OCI-LY7 (cell line): ENCODE results near the gene SNX25. TPM values are rescaled to one million over a fixed set of nuclear protein-coding genes. Genes with fewer than 3 reads are reported as not detected.

Experiments
- BruUV-seq: library from RNA; stranded (reverse); fragments of 400-500 nt; replicated peaks from 2 replicates; lab custom pipeline; 2021; lab: Mats Ljungman, UMichigan
- CTCF ChIA-PET: fragments of 300-600 bp; sonication (Branson Sonifier 250); formaldehyde crosslinking; loops from one replicate; lab custom pipeline; 2022; ENCODE audit warnings: antibody characterized with exemption; ENCODE audit not compliant: unreplicated experiment; lab: Charles Lee
- POLR2A ChIA-PET: fragments of 300-600 bp; sonication (Branson Sonifier 250); formaldehyde crosslinking; loops from one replicate; lab custom pipeline; 2022; ENCODE audit warnings: antibody characterized with exemption; lab: Charles Lee
- DNase-seq: peaks from one replicate; pipeline ENCODE4 v3.0.0-alpha.2; 2015; ENCODE audit warnings: low spot score
- H2AFZ ChIP-seq: fragments of 200-600 bp; sonication (generic), shearing (Covaris generic); 2 replicates; pipeline ENCODE4 v1.6.1; 2014; ENCODE audit warnings: mild to moderate bottlenecking, antibody characterized with exemption, low read length, moderate library complexity
- H3K27ac ChIP-seq: fragments of 200-600 bp; sonication (generic); 2 replicates; pipeline ENCODE4 v1.5.1; 2014; ENCODE audit warnings: mixed run types, low read depth, mild to moderate bottlenecking, moderate library complexity, low read length, inconsistent platforms; ENCODE audit not compliant: poor library complexity, severe bottlenecking
- H3K36me3 ChIP-seq: fragments of 200-600 bp; sonication (generic); 2 replicates; pipeline ENCODE4 v1.6.1; 2014; ENCODE audit warnings: mild to moderate bottlenecking, antibody characterized with exemption, low read length, moderate library complexity, mixed read lengths; ENCODE audit not compliant: insufficient read depth
- H3K4me1 ChIP-seq: fragments of 200-600 bp; sonication (generic); 2 replicates; pipeline ENCODE4 v1.5.1; 2014; ENCODE audit warnings: mild to moderate bottlenecking, low read length; ENCODE audit not compliant: insufficient read depth, poor library complexity, severe bottlenecking
- H3K4me2 ChIP-seq: fragments of 200-600 bp; sonication (generic); 2 replicates; pipeline ENCODE4 v1.6.1; 2014; ENCODE audit warnings: mild to moderate bottlenecking, low read length
- H3K4me3 ChIP-seq: fragments of 200-600 bp; sonication (generic); 2 replicates; pipeline ENCODE4 v1.5.1; 2014; ENCODE audit warnings: mild to moderate bottlenecking, low read depth, low read length; ENCODE audit not compliant: poor library complexity, severe bottlenecking
- H3K79me2 ChIP-seq: fragments of 200-600 bp; sonication (generic); 2 replicates; pipeline ENCODE4 v1.6.1; 2016; ENCODE audit warnings: low read depth, mild to moderate bottlenecking, low read length, moderate library complexity, mixed read lengths; ENCODE audit not compliant: insufficient read depth
- H3K9me2 ChIP-seq: fragments of 200-600 bp; sonication (generic); 2 replicates; pipeline ENCODE4 v1.6.1; 2016; ENCODE audit warnings: mild to moderate bottlenecking, low read length, mixed read lengths; ENCODE audit not compliant: insufficient read depth
- H3K9me3 ChIP-seq: fragments of 200-600 bp; sonication (generic); 2 replicates; pipeline ENCODE4 v1.6.1; 2014; ENCODE audit warnings: mild to moderate bottlenecking, mixed run types, low read length, mixed read lengths
- H4K20me1 ChIP-seq: fragments of 200-600 bp; sonication (generic); 2 replicates; pipeline ENCODE4 v1.6.1; 2014; ENCODE audit warnings: mild to moderate bottlenecking, antibody characterized with exemption, low read length, moderate library complexity, mixed read lengths; ENCODE audit not compliant: insufficient read depth
- CTCF ChIP-seq: fragments of 200-600 bp; sonication (generic); conservative IDR thresholded peaks from 2 replicates; pipeline ENCODE4 v1.5.1; 2014; ENCODE audit warnings: mild to moderate bottlenecking, antibody characterized with exemption, low read length, moderate library complexity, mixed read lengths
- EZH2phosphoT487 ChIP-seq: fragments of 200-600 bp; sonication (generic); IDR thresholded peaks from 2 replicates; pipeline ENCODE4 v1.6.1; 2018; ENCODE audit warnings: low read depth, borderline replicate concordance, mild to moderate bottlenecking, mixed run types, antibody characterized with exemption, low read length, moderate library complexity, mixed read lengths
- intact Hi-C: fragments of 100-400 bp; cut with micrococcal nuclease; formaldehyde crosslinking; loops from one replicate; pipeline ENCODE4 v1.10.0; 2022; ENCODE audit not compliant: unreplicated experiment
- total RNA-seq, 2 experiments: library from RNA; depleted of rRNA in 1 of 2; stranded (reverse); fragments of >200 nt in 1 of 2; shearing (Covaris generic) in 1 of 2; gene quantifications; 2 replicates each; pipeline ENCODE4 v1.2.3, GENCODE V29; 2014 to 2022

SNX25 gene
- total RNA-seq, 2 experiments from 2014 or later, result 33.7 to 55.6 TPM

GRCh38 chr4:185210102-185210981 is 944 bp downstream of the SNX25 start:
- intact Hi-C loops, result loop anchor here (1.0 to 5.0 kb wide), 2 partner anchors 95 to 377 kb away; no protein-coding TSS in a partner anchor
- Histone ChIP-seq H3K4me1 (peaks cover 56% of the 10 kb centered on the region), H3K27ac (peak overlapping the region; percentile 80), H3K9me3 (no peaks in the 10 kb centered on the region), H3K9me2 (no peaks in the 10 kb centered on the region), H3K36me3 (peaks cover 3% of the 10 kb centered on the region; the same call in 1 of the 2 replicates), H3K79me2 (peaks cover 50% of the 10 kb centered on the region), H2AFZ (peak overlapping the region; percentile 61), H3K4me2 (peak overlapping the region; percentile 80), H4K20me1 (no peaks in the 10 kb centered on the region), H3K4me3 (peak overlapping the region; percentile 81)
- peak; percentile 68 for DNase-seq
- ChIA-PET POLR2A (interaction anchor here (0.6 to 1.7 kb wide), 5 partner anchors 35 to 270 kb away, joined by 3 to 5 read pairs (median 3); partner anchors contain the start of gene SLC25A4), CTCF (no interaction called here)
- no TSS peak for BruUV-seq
- no peak for TF ChIP-seq EZH2phosphoT487
- no peak for TF ChIP-seq CTCF

- TF ChIP-seq EZH2phosphoT487 (no peak), CTCF (no peak)
- H3K36me3 ChIP-seq, result peaks cover 10% of the 10 kb centered on the region
- H4K20me1 ChIP-seq, result no peaks in the 10 kb centered on the region
- H3K9me3 ChIP-seq, result no peaks in the 10 kb centered on the region
- ChIA-PET POLR2A (interaction anchor here (0.7 kb wide), 1 partner anchor 54 kb away, joined by 3 read pairs; no protein-coding TSS in a partner anchor), CTCF (no interaction called here)
- peak; percentile 33 for DNase-seq
- peaks cover 56% of the 10 kb centered on the region for H3K4me1 ChIP-seq
- peaks cover 57% of the 10 kb centered on the region for H3K79me2 ChIP-seq
- H3K4me3 ChIP-seq, result peak overlapping the region; percentile 81
- no peaks in the 10 kb centered on the region for H3K9me2 ChIP-seq
- intact Hi-C loops, result loop anchor here (5.0 kb wide), 1 partner anchor 376 kb away; no protein-coding TSS in a partner anchor
- peak overlapping the region; percentile 80 for H3K27ac ChIP-seq
- peak overlapping the region; percentile 61; the same call in 1 of the 2 replicates for H2AFZ ChIP-seq
- BruUV-seq, result no TSS peak
- peak overlapping the region; percentile 80 for H3K4me2 ChIP-seq
Observed at GRCh38 chr4:185211035-185211434, 1.6 kb downstream of the SNX25 start.
